ENCODE results near the gene GPRASP3.
A peak's percentile ranks its signal among the peaks of the same experiment; 100 is the strongest.
"Not testable (repeated sequence)": the region's sequence is repeated elsewhere in the genome, so short reads cannot be mapped to it uniquely, and the experiment has no call there.

The GPRASP3 gene

GRCh38 chrX:102720237-102721168 is at the start of gene GPRASP3:
GPRASP3 (plus strand) TSS chrX:102720743; CDS start chrX:102748996, 28,253 bp downstream.
- peak; percentile 63 for DNase-seq

GRCh38 chrX:102672856-102673255 is 47.7 kb upstream of the GPRASP3 start:
- DNase-seq: no peak

- not testable (repeated sequence) for DNase-seq
Measured at GRCh38 chrX:102677479-102677878, 43.1 kb upstream of the GPRASP3 start.

- DNase-seq: no peak
Measured at GRCh38 chrX:102684772-102685520, 35.6 kb upstream of the GPRASP3 start.

GRCh38 chrX:102694749-102695148 is 25.8 kb upstream of the GPRASP3 start:
- no peak for DNase-seq

- no peak for DNase-seq
Measured at GRCh38 chrX:102696306-102696705, 24.2 kb upstream of the GPRASP3 start.

GRCh38 chrX:102697494-102697893 is 23.0 kb upstream of the GPRASP3 start:
- DNase-seq: no peak

GRCh38 chrX:102708900-102709299 is 11.6 kb upstream of the GPRASP3 start:
- no peak for DNase-seq

- DNase-seq: no peak
Measured at GRCh38 chrX:102711872-102712215, 8.7 kb upstream of the GPRASP3 start.

- no peak for DNase-seq
Measured at GRCh38 chrX:102712216-102712966, 8.2 kb upstream of the GPRASP3 start, which contains the start of gene GPRASP2. GPRASP2 (plus strand) TSS chrX:102712448; CDS start chrX:102714870, 2,422 bp downstream.

- DNase-seq: no peak
Measured at GRCh38 chrX:102712981-102713625, 7.4 kb upstream of the GPRASP3 start.

GRCh38 chrX:102714994-102715393 is 5.5 kb upstream of the GPRASP3 start:
- DNase-seq: no peak

GRCh38 chrX:102715967-102716366 is 4.6 kb upstream of the GPRASP3 start:
- DNase-seq: no peak

- not testable (repeated sequence) for DNase-seq
Measured at GRCh38 chrX:102721169-102721506, 595 bp downstream of the GPRASP3 start.

- DNase-seq: no peak
Measured at GRCh38 chrX:102723456-102723855, 2.9 kb downstream of the GPRASP3 start.

GRCh38 chrX:102727761-102728160 is 7.2 kb downstream of the GPRASP3 start:
- DNase-seq: no peak

GRCh38 chrX:102728646-102729045 is 8.1 kb downstream of the GPRASP3 start:
- no peak for DNase-seq

- DNase-seq: no peak
Measured at GRCh38 chrX:102739657-102740056, 19.1 kb downstream of the GPRASP3 start.

- DNase-seq: no peak
Measured at GRCh38 chrX:102744307-102744706, 23.8 kb downstream of the GPRASP3 start.

GRCh38 chrX:102745513-102745856 is 24.9 kb downstream of the GPRASP3 start:
- DNase-seq: no peak

- DNase-seq: no peak
Measured at GRCh38 chrX:102745857-102746584, 25.5 kb downstream of the GPRASP3 start.

GRCh38 chrX:102765217-102765616 is 44.7 kb downstream of the GPRASP3 start:
- no peak for DNase-seq
